CD4-positive, alpha-beta T cell treated with Interleukin-10 for 1 hour (primary cell): ENCODE results near the gene KRT16.
"Not testable (repeated sequence)": the region's sequence is repeated elsewhere in the genome, so short reads cannot be mapped to it uniquely, and the experiment has no call there.

Experiments used
- DNase-seq: peaks from one replicate; pipeline ENCODE4 v3.0.0-alpha.2; 2020

The KRT16 gene

GRCh38 chr17:41582061-41582968 lies 30.3 kb downstream of the KRT16 start:
- not testable (repeated sequence) for DNase-seq

DNA sequence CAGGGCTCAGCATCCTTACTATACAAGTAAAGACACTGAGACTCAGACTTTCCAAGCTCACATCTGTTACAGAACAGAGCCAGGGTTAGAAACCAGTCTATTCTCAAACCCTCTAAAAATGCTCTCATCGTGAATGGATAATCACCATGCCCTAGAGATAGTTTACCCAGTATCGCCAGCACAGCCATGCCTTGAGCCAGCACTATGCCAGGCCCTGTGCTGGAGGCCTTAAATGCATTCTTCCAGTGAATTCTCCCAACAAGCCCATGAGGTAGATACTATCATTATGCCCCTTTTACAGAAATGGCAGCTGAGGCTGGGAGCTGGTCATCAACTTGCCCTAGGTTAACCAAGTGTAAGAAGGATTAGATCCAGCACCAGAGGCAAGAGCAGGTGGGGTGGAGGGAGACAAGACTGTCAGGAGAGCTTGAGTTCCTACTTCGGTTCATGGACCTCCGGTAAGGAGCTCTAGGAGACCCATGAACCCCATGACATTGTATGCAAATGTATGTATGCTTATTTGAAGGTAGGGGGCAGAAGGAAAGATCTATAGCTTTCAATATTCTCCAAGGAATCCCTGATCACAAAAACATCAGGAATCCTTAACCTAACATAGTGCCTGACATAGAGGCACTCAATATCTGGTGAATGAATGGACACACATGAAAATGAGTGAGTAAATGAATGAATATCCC lies 31.1 kb downstream of the KRT16 start:
- DNase-seq: no peak

DNA sequence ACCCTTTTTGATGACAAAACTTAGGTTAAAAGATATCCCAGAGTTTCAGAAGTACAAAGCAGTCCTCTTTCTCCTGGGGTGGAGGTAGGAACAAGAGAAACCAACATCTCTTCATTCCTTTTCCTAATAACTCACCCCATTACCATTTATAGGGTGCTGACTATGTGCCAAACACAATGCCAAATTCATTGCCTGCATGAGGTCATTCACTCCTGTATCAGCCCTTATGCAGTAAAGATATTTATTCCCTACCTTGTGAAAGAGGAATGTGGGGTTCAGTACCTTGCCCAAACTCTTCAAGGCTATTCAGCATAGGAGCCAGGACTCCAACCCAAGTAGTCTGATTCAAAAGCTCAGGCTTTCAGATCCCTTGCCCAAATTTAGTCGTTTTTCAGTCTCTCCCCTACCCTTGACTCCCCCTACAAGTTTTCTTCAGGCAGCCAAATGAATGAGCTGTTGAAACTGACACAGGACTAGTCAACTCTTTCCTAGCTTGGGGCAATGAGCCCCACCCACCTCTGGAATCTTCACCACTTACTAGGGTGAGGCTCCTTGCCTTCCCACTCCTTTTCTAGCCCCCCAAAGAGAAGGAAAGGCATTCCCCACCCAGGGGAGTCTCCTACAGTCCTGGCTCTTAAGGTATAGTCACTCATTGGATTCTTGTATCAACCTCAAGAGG lies 31.7 kb downstream of the KRT16 start:
- no peak for DNase-seq

DNA sequence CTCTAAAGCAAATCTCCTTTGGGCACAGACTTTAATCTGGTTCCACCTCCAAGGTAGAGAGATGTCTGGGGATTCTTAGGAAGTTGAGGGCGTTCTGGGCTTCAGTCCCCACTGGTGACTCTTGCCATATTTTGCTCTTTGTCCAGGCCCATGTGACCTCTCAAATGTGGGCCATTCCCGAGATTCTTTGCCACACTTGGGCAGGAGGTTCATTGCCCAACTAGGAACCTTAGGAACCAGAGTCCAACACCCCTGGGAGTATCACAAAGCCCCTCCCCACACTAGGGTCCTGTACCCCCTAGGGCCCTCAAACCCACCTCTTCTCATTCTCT lies 32.4 kb downstream of the KRT16 start:
- DNase-seq: no peak

DNA sequence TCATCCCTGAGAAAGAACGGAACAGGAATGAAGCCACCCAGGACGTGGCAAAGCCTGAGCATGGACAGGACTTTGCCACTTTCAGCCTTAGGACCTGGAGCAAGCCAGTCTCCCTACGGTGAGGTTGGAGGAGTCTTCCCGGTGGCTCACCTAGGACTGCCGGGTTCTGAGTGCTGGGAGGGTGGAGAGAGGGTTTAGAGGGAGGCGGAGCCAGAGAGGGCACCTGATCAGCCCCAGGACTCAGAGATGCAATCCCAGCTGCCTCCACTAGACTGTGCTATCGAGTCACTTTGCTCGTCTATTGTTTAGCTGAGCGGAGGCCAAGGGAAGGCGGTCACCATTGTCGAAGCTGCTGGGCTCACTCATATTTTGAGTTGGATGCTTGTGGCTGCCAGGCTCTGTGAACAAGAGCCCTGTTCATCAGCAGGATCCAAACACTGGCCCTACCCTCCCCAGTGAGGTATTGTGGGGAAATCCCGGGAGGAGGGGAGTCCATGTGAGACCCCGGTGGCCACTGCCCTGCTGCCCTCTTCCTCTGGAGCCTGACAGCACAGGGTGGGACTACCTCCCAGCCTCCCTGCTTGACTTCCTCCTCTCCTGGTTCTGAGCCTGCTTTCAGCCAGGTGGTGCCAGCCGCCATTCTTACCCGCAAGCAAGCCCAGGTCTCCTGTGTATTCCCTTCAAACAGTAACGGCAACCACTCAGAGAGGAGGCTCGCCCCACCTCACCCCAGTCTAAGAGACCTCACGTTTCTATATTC lies 32.9 kb downstream of the KRT16 start:
- peak; percentile 66 for DNase-seq

DNA sequence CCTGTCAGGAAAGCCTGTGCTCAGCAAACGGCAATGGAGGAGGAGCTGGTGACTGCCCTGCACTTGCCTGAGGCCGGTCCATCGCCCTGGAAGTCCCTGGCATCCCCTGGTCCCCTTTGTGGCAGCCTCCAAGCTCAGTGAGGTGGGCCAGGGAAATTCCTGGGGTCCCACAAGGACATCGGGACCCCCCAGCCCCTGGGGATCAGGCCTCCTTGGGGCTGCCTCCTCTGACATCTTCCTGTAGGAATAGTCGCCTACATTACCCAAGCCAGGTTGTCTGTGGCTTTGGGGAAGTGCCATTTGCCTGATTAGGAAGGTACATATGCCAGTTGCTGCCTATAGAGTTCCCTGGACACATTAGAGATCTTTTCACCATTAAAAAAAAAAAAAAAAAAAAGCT lies 33.6 kb downstream of the KRT16 start:
- DNase-seq: no peak

- DNase-seq: no peak
These were observed 34.0 kb downstream of the KRT16 start for GRCh38 chr17:41578538-41578937.

DNA sequence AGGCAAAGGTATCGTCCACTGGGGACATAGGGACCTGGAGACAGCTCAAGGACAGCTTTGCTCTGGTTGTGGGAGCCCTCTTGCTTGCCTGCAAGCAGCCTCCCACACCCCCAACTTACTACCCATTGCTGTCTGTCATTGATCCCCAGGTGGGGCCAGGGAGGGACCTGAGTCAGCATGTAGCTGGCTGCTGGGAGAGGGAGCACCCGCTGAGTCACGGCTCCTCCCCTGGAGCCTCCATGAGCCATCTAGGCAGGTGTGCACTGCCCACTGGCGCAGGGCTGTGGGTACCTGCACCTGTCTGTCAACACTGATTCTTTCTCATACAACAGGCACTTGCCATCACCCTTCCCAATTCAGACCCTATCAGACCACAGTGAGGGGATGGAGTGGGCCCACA lies 35.8 kb downstream of the KRT16 start:
- not testable (repeated sequence) for DNase-seq

DNA sequence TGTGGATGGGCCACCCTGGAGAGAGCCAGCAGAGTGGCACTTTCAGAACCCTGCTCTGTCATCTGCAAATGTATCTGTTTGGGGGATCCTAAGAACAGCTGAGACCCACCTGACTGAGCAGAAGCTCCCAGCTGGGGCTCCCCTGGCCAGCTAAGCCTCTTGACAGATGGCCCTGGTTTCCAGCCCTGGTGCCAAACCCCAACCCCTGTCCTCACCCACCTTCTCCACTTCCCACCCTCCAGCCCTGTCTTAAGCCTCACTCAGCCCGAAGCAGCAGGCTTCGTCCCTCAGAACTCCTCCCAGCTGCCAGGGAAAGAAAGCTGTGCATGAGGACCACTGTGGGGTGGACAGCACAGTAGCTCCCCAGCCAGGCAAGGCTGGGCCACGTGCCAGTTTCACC lies 37.2 kb downstream of the KRT16 start:
- no peak for DNase-seq

- no peak for DNase-seq
These were observed 40.8 kb downstream of the KRT16 start, which contains the start of gene KRT9 for GRCh38 chr17:41571561-41572434. TSS of gene KRT9 (minus strand) at chr17:41572059. CDS start at chr17:41571992, 67 bp downstream.

GRCh38 chr17:41567317-41567716 lies 45.2 kb downstream of the KRT16 start:
- peak; percentile 8 for DNase-seq

GRCh38 chr17:41565338-41565737 lies 47.2 kb downstream of the KRT16 start:
- DNase-seq: no peak

DNA sequence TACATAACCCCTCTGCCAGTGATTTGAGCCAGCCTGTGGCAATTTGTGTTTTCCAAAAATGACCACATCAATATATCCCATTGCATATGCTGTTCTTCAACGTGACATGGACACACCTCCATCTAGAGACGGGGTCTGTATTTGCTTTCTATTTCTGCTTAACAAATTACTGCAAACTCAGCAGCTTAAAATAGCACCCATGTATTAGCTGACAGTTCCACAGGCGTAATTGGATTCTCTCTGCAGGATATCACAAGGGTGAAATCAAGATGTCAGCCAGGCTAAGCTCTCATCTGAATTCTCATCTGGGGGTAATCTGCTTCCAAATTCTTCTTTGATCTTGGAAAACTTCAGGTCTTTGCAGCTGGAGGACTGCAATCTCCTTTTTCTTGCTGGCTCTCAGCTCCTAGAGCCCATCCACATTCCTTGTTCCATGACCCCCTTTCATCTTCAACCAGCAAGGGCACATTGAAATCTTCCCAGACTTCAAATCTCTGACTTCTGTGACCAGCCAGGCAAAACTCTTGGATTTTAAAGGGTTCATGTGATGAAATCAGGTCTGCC lies 48.9 kb downstream of the KRT16 start:
- no peak for DNase-seq

GRCh38 chr17:41561554-41561953 lies 51.0 kb downstream of the KRT16 start:
- no peak for DNase-seq
